ENCODE data around the gene SPDEF. TPM values are rescaled to one million over a fixed set of nuclear protein-coding genes. Genes with fewer than 3 reads are reported as not detected.

The SPDEF gene
- total RNA-seq, 2 experiments from 2014 or later = 0.34 to 0.54 TPM

GRCh38 chr6:34518669-34519365, 37.3 kb downstream of the SPDEF start:
- no peaks in the 10 kb centered on the region for H3K4me1 ChIP-seq (ENCODE audit: insufficient read depth, low read length, poor library complexity, severe bottlenecking)
- H2AFZ ChIP-seq (ENCODE audit: low read length) = no peak overlapping the region
- TF ChIP-seq CTCF (conservative IDR thresholded peaks at IDR 0.05; ENCODE audit: low read length) (no peak), EZH2phosphoT487 (IDR thresholded peaks at IDR 0.05; ENCODE audit: borderline replicate concordance, low read depth, low read length) (no peak)
- H3K27ac ChIP-seq (ENCODE audit: low read depth, low read length, poor library complexity, severe bottlenecking) = no peak overlapping the region
- DNase-seq (ENCODE audit: low spot score) = no peak
- no peaks in the 10 kb centered on the region for H3K9me2 ChIP-seq (ENCODE audit: insufficient read depth, low read length)
- ChIA-PET CTCF (ENCODE audit: unreplicated experiment) (no interaction called here), POLR2A (interaction anchor here (0.7 kb wide), 1 partner anchor 114 kb away, joined by 3 read pairs; no protein-coding TSS in a partner anchor)
- H3K9me3 ChIP-seq (ENCODE audit: low read length) = no peaks in the 10 kb centered on the region
- H3K79me2 ChIP-seq (ENCODE audit: insufficient read depth, low read depth, low read length) = no peaks in the 10 kb centered on the region
- no peaks in the 10 kb centered on the region for H4K20me1 ChIP-seq (ENCODE audit: insufficient read depth, low read length)
- intact Hi-C loops (cut with micrococcal nuclease; ENCODE audit: unreplicated experiment) = no loop called here
- no peak overlapping the region for H3K4me3 ChIP-seq (ENCODE audit: low read depth, low read length, poor library complexity, severe bottlenecking)
- no peaks in the 10 kb centered on the region for H3K36me3 ChIP-seq (ENCODE audit: insufficient read depth, low read length)
- BruUV-seq (replicated peaks) = no TSS peak
- H3K4me2 ChIP-seq (ENCODE audit: low read length) = no peak overlapping the region

GRCh38 chr6:34517966-34518365, 38.2 kb downstream of the SPDEF start:
- no peaks in the 10 kb centered on the region for H3K36me3 ChIP-seq (ENCODE audit: insufficient read depth, low read length)
- no TSS peak for BruUV-seq (replicated peaks)
- no peak for DNase-seq (ENCODE audit: low spot score)
- H3K4me3 ChIP-seq (ENCODE audit: low read depth, low read length, poor library complexity, severe bottlenecking) = no peak overlapping the region
- CTCF ChIA-PET (ENCODE audit: unreplicated experiment) = no interaction called here
- no peaks in the 10 kb centered on the region for H4K20me1 ChIP-seq (ENCODE audit: insufficient read depth, low read length)
- H3K9me3 ChIP-seq (ENCODE audit: low read length) = no peaks in the 10 kb centered on the region
- peaks cover 6% of the 10 kb centered on the region for H3K4me1 ChIP-seq (ENCODE audit: insufficient read depth, low read length, poor library complexity, severe bottlenecking)
- no peak overlapping the region for H3K27ac ChIP-seq (ENCODE audit: low read depth, low read length, poor library complexity, severe bottlenecking)
- POLR2A ChIA-PET = no interaction called here
- TF ChIP-seq CTCF (conservative IDR thresholded peaks at IDR 0.05; ENCODE audit: low read length) (no peak), EZH2phosphoT487 (IDR thresholded peaks at IDR 0.05; ENCODE audit: borderline replicate concordance, low read depth, low read length) (no peak)
- no peaks in the 10 kb centered on the region for H3K79me2 ChIP-seq (ENCODE audit: insufficient read depth, low read depth, low read length)
- no peak overlapping the region for H3K4me2 ChIP-seq (ENCODE audit: low read length)
- no peak overlapping the region for H2AFZ ChIP-seq (ENCODE audit: low read length)
- no peaks in the 10 kb centered on the region for H3K9me2 ChIP-seq (ENCODE audit: insufficient read depth, low read length)
- intact Hi-C loops (cut with micrococcal nuclease; ENCODE audit: unreplicated experiment) = no loop called here

GRCh38 chr6:34517461-34517881, 38.7 kb downstream of the SPDEF start:
- Histone ChIP-seq H3K36me3 (ENCODE audit: insufficient read depth, low read length) (no peaks in the 10 kb centered on the region), H3K4me1 (ENCODE audit: insufficient read depth, low read length, poor library complexity, severe bottlenecking) (peaks cover 6% of the 10 kb centered on the region), H4K20me1 (ENCODE audit: insufficient read depth, low read length) (no peaks in the 10 kb centered on the region), H3K9me2 (ENCODE audit: insufficient read depth, low read length) (no peaks in the 10 kb centered on the region), H3K9me3 (ENCODE audit: low read length) (no peaks in the 10 kb centered on the region), H2AFZ (ENCODE audit: low read length) (no peak overlapping the region), H3K27ac (ENCODE audit: low read depth, low read length, poor library complexity, severe bottlenecking) (no peak overlapping the region), H3K79me2 (ENCODE audit: insufficient read depth, low read depth, low read length) (no peaks in the 10 kb centered on the region), H3K4me2 (ENCODE audit: low read length) (no peak overlapping the region), H3K4me3 (ENCODE audit: low read depth, low read length, poor library complexity, severe bottlenecking) (no peak overlapping the region)
- POLR2A ChIA-PET = no interaction called here
- BruUV-seq (replicated peaks) = no TSS peak
- intact Hi-C loops (cut with micrococcal nuclease; ENCODE audit: unreplicated experiment) = no loop called here
- no peak for DNase-seq (ENCODE audit: low spot score)
- TF ChIP-seq EZH2phosphoT487 (IDR thresholded peaks at IDR 0.05; ENCODE audit: borderline replicate concordance, low read depth, low read length) (no peak), CTCF (conservative IDR thresholded peaks at IDR 0.05; ENCODE audit: low read length) (no peak)
- CTCF ChIA-PET (ENCODE audit: unreplicated experiment) = no interaction called here
